GM18505 (cell line): ENCODE measurements around the gene PTDSS2.

Experiments used
- ATAC-seq: cut with Tn5 transposase; IDR thresholded peaks from one replicate; pipeline ENCODE4 v1.9.1; 2021; ENCODE audit not compliant: unreplicated experiment
- POLR2A ChIP-seq: IDR thresholded peaks from 4 replicates; pipeline ENCODE4 v1.6.1; 2011; ENCODE audit warnings: borderline replicate concordance; ENCODE audit not compliant: insufficient read depth, insufficient read length; ENCODE audit errors: extremely low read depth

PTDSS2 gene

GRCh38 chr11:479311-479710, 29.2 kb downstream of the PTDSS2 start:
- no peak for TF ChIP-seq POLR2A
- no peak for ATAC-seq

- ATAC-seq, result no peak
- TF ChIP-seq POLR2A, result no peak
Observed at GRCh38 chr11:484616-485015, 34.5 kb downstream of the PTDSS2 start.

GRCh38 chr11:486189-486588, 36.1 kb downstream of the PTDSS2 start:
- no peak for ATAC-seq
- no peak for TF ChIP-seq POLR2A

GRCh38 chr11:487571-488021, 37.5 kb downstream of the PTDSS2 start:
- TF ChIP-seq POLR2A, result no peak
- ATAC-seq, result no peak

- TF ChIP-seq POLR2A, result no peak
- no peak for ATAC-seq
Observed at GRCh38 chr11:488062-488461, 38.0 kb downstream of the PTDSS2 start.

- no peak for ATAC-seq
- TF ChIP-seq POLR2A, result no peak
Observed at GRCh38 chr11:488579-488978, 38.5 kb downstream of the PTDSS2 start.

- no peak for TF ChIP-seq POLR2A
- no peak for ATAC-seq
Observed at GRCh38 chr11:488992-489391, 38.9 kb downstream of the PTDSS2 start.

GRCh38 chr11:489610-490185, 39.6 kb downstream of the PTDSS2 start:
- no peak for ATAC-seq
- no peak for TF ChIP-seq POLR2A

GRCh38 chr11:490186-490929, 40.3 kb downstream of the PTDSS2 start:
- no peak for ATAC-seq

GRCh38 chr11:490930-491260, 40.8 kb downstream of the PTDSS2 start:
- no peak for ATAC-seq
- TF ChIP-seq POLR2A, result no peak

More at GRCh38 chr11:490186-490929, 40.3 kb downstream of the PTDSS2 start:
- TF ChIP-seq POLR2A, result no peak

- TF ChIP-seq POLR2A, result no peak
- no peak for ATAC-seq
Observed at GRCh38 chr11:491358-491757, 41.3 kb downstream of the PTDSS2 start.

- TF ChIP-seq POLR2A, result no peak
- ATAC-seq, result no peak
Observed at GRCh38 chr11:492427-493226, 42.5 kb downstream of the PTDSS2 start.

GRCh38 chr11:494761-495536, 44.9 kb downstream of the PTDSS2 start:
- no peak for ATAC-seq
- no peak for TF ChIP-seq POLR2A

GRCh38 chr11:495537-495931, 45.5 kb downstream of the PTDSS2 start:
- TF ChIP-seq POLR2A, result no peak
- ATAC-seq, result no peak
